GM19468 (cell line): Measurements from ENCODE around the gene JAGN1.
A peak's percentile ranks its signal among the peaks of the same experiment; 100 is the strongest.
"Not testable (repeated sequence)": the region's sequence is repeated elsewhere in the genome, so short reads cannot be mapped to it uniquely, and the experiment has no call there.

Experiments
- ATAC-seq: cut with Tn5 transposase; IDR thresholded peaks from one replicate; pipeline ENCODE4 v1.9.1; 2021; ENCODE audit warnings: mild to moderate bottlenecking, moderate library complexity, moderate number of reproducible peaks; ENCODE audit not compliant: unreplicated experiment; ENCODE audit errors: extremely low read depth

The JAGN1 gene

DNA sequence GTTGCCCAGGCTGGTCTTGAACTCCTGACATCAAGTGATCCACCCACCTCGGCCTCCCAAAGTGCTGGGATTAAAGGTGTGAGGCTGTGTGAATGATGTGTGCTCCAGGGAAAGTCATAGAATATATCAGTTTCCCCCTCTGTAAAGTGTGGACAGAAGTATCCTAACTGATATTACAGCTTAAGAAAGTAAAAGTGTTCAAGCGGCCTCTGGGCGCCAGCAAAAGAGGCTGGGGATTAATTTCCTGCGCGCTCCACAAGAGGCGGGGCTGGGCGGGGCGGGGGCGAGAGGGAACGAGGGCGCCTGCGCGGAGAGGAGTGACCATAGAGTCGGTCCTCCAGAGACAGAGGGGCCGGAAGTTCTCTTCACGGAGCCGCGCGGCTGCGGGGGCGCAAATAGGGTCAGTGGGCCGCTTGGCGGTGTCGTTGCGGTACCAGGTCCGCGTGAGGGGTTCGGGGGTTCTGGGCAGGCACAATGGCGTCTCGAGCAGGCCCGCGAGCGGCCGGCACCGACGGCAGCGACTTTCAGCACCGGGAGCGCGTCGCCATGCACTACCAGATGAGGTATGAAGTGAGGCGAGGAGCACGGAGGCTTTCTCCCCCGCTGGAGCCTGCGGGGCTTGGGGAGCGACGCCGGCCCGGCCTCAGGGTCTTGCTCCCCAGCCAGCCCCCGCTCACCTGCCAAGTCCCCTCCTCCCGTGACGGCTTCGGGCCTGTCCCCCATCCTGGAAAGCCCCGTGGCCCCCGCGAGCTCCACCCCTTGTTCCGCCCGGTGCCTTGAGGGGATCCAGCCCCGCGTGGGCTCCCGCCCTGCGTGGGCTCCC lies at the start of gene JAGN1:
Gene JAGN1 (plus strand): TSS at position 362 of the 823 bp plus-strand sequence. CDS start 113 bp downstream, at position 475.
- peak; percentile 51 for ATAC-seq

DNA sequence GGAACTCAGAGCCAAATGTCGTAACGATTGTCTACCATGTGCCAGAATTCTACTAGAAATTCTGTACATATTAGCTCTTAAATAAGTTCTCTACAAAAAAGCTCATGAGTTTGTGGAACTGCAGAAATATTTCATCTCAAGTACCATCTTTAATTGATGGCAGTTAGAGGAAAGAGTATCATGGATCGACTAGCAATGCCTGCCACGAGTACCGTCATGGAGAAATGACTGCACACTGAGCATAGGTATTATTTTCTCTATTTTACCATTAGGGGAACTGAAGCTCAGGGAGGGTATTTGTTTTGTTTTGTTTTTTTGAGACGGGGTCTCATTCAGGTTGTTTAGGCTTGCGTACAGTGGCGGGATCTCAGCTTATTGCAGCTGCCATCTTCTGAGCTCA lies 49.4 kb upstream of the JAGN1 start:
- no peak for ATAC-seq

DNA sequence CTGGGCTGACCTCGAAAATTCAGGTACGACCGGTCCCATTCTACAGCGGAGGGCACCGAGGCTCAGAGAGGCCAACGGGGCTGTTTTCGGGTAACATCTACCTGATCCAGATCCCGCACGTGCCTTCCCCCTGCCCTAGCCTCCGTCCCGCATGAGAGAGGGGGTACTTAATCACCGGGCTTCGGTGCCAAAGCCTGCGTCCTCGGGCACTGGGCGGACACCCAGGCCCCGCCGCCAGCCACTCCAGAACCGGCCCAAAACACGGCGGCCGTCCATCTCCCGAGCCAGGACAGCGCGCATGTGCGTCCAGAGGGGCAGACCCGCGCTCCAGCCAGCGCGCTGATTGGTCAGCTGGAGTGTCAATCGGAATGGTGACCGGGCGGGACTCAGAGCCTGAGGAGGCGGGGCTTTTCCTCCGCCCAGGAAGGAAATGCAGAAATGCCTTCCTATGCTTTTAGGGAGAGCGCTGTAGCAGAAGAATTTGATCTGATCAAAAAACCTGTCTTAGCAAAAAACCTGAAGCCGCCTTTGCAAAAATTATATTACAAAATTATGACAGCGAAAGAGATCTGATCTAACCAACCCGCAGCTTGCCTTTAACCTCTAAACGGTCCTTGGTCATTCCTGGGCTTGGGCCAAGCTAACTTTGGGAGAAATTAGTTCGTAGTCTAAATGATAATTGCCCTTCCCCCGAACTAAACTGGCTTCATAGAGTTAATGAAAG lies 46.5 kb upstream of the JAGN1 start, which contains the start of gene RPUSD3:
Gene RPUSD3 (minus strand): TSS at position 294 of the 724 bp plus-strand sequence. CDS start 18 bp downstream, at position 276.
- ATAC-seq = peak; percentile 98

DNA sequence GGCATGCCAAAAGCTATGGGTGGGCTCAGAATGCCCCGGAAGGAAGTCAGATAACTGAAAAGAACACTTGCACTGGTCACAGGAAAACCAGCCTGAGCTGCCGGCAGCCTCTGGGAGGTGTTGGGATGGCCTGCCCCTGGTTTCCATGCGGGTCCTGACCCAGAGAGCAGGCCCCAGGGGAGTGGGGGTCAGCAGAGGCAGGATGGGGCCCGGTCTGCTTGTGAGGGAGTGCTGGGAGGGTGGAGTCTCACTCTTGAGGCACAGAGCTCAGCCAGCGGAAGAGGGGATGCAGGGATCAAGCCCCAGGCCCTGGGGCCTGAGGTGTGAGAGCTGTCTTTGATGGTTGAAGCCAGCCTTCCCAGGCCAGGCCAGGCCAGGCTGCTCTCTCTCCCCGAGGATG lies 44.2 kb upstream of the JAGN1 start:
- ATAC-seq = no peak

DNA sequence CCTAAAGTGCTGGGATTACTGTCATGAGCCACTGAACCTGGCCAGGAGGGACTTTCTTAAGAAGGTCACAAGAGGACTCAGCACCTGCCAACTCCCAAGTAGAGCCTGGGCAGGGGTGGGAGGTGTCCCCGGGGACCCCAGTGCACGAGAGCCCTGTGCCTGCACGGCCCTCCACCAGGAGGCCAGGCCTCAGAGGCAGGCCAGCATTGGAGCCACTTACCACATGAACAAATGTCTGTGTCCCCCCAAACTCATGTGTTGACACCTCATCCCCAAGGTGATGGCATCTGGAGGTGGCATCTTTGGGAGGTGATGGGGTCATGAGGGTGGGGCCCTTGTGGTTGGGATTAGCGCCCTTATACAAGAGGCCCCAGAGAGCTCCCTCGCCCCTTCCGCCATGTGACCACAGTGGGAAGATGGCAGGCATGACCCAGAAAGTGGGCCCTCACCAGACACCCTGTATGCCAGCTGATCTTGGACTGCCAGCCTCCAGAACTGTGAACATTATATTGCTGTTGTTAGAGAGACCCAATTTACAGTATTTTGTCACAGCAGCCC lies 43.4 kb upstream of the JAGN1 start:
- ATAC-seq = no peak

DNA sequence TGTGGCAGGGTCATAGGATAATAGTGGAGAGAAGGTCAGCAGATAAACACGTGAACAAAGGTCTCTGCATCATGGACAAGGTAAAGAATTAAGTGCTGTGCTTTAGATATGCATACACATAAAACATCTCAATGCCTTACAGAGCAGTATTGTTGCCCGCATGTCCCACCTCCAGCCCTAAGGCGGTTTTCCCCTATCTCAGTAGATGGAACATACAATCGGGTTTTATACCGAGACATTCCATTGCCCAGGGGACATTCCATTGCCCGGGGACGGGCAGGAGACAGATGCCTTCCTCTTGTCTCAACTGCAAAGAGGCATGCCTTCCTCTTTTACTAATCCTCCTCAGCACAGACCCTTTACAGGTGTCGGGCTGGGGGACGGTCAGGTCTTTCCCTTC lies 42.5 kb upstream of the JAGN1 start:
- not testable (repeated sequence) for ATAC-seq

DNA sequence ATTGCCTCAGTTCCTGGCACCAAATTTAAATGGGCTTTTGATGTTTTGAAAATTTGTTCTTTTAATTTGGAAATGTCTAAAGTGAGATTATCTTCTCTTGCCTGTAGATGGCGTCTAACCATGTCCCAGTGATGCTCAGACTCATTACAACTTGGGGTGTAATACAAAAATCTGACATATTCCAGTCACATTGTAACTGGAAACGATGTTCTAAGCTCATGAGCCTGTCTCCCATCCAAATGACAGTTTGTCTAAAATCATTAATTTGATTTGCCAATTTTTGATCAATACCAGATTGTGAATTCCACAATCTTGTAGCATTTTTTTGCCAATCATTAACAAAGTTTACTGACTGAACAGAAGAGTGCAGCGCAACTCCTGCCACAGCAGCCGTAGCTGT lies 41.5 kb upstream of the JAGN1 start:
- not testable (repeated sequence) for ATAC-seq

DNA sequence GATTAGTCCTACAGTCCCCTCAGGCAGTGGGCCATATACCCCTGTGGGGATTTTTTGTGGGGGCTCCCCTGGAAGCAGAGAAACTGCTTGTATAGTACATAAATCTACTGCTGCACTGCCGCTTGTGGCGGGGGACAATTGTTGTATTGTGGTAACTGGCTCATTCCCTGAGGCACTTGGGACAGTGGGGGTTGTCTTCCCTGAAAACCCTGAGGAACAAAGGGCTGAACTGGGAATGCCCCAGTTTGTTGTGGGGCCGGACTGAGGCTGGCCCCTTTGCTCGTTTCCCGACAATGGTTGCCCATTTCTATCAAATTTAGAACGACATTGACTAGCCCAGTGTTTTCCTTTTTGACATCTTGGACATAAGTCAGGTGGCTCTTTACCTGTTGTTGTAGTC lies 39.0 kb upstream of the JAGN1 start:
- ATAC-seq = not testable (repeated sequence)

DNA sequence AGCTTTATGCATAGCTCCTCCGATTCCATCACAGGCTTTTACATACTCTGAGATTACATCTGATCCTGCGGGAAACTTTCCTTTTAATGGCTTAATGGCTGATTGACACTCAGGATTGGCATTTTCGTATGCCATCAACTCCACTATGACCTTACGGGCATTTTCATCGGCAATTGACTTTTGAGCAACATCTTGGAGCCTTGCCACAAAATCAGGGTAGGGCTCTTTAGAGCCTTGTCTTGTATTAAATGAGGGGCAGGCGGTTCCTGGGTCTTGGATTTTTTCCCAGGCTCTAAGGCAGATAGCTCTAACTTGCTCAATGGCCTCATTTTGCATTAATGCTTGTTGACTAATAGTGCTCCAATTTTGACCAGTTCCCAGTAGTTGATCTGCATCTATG lies 38.5 kb upstream of the JAGN1 start:
- ATAC-seq = not testable (repeated sequence)

DNA sequence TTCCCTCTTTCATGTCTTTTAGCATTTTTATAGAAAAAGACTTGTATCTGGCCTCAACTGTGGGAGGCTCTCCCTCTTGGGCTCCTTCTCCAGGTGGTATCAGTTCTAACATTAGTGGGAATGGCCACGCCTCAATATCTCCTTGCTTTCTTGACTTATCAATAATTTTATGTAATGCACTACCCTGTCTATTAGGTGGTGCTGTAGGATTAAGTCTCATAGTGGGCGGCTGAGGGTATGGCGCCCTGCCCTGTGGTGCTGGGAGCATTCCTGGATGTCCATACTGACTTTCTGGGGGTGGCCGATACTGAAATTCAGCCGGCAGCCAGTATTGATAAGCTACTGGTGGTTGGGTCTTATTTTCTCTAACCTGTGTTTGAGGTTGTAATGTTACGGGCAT lies 37.9 kb upstream of the JAGN1 start:
- ATAC-seq = no peak

DNA sequence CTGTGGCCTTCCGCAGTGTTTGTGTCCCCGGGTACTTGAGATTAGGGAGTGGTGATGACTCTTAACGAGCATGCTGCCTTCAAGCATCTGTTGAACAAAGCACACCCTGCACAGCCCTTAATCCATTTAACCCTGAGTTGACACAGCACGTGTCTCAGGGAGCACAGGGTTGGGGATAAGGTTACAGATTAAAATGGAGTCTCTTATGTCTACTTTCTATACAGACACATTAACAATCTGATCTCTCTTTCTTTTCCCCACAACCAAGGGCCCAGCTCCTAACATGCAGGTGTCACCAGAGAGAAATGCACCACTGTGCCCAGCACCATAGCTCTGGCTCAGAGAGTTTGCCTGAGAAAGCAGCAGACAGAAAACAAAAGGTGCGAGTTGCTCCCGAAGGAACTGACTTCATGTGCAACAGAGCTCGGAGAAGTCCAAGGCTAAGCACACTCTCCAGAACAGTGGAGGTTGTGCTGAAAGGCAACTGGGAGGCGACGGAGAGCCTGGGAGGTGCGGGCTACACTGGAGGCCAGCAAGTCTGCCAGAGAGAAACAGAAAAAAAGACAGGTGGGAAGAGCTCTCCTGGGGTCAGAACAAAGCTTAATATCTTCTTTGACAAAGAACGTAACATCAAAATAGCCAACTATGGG lies 36.0 kb upstream of the JAGN1 start:
- ATAC-seq = not testable (repeated sequence)

DNA sequence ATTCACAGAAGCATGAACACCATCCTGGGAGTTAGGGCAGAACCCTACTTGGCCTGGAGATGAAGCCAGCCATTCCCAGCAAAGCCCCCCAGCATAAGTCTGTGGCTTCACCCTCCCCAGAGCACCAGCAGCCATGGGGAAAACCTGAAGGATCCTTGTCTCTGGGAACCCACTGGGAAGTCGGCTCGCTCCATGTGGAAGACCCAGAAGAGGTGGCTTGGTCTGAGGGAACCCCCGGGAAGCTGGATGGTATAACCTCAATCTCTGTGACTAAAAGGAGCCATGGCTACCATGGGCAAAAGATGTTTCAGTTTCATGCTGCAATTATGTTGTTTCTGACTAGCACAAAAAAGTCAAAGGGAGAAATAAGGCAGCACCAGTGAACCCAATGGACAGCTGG lies 34.8 kb upstream of the JAGN1 start:
- ATAC-seq = no peak

DNA sequence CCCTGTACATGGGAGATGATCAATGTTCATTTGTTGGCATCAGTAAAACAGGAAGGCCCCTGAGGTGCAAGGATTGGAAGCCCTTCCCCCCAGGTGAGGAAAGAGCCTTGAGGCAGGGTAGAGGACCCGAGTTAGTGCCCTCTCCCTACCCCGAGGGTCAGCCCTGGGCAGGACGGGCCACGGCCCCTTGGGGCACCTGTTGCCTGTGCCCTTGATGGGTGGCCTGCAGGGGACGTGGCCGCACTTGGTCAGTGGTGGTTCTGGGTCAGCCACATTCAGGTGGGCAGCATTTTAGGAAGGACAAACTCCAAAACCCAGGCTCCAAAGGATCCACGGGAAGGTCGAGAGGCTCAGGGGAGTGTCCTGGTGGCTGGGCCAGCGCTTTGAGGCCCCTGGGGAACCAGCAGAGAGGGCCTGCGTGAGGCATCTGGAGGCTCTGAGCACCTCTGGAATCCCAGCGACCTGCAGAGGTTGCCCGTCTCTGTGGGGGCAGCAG lies 30.8 kb upstream of the JAGN1 start:
- ATAC-seq = no peak

DNA sequence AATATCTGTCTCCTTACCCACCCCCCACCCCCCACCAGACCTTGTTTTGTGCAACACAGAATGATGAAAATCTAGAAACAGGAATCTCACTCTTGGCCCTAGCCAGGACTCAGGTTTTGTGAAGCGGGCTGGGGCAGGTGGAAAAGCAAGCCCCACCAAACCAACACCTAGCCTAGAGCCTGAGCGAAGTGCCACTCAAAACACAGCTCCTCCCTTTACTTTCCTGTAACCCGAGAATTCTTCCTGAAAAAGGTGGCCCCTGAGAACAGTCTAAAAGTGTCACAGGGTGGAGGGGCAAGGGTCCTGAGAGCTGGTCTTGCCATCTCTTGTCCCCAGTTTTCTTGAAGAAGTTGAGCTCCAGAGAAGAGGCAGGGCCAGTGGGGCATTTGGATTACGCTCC lies 29.2 kb upstream of the JAGN1 start:
- no peak for ATAC-seq

DNA sequence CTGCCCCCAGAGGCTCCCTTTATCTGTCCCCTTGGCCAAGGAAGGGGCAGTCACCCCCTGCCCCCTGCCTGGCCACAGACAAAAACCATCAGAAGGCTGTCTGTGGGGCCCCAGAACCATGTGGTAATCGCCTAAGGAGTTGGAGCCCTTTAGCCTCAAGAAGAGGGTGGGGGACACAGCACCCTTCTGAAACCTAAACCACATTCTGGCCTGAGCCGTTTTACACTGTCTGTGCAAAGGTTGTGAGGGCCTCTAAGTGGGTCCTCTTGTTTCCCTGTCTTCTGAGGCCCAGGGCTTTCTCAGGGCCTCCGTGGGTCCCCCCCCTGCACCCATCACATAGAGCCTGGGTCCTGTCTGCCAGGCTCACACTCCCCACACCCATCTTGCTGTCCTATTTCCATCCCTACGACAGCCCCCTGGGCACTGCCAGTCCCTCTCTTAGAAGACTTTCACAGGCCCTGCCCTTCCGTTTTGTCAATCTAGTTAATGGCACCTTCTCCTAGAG lies 28.7 kb upstream of the JAGN1 start:
- ATAC-seq = no peak

DNA sequence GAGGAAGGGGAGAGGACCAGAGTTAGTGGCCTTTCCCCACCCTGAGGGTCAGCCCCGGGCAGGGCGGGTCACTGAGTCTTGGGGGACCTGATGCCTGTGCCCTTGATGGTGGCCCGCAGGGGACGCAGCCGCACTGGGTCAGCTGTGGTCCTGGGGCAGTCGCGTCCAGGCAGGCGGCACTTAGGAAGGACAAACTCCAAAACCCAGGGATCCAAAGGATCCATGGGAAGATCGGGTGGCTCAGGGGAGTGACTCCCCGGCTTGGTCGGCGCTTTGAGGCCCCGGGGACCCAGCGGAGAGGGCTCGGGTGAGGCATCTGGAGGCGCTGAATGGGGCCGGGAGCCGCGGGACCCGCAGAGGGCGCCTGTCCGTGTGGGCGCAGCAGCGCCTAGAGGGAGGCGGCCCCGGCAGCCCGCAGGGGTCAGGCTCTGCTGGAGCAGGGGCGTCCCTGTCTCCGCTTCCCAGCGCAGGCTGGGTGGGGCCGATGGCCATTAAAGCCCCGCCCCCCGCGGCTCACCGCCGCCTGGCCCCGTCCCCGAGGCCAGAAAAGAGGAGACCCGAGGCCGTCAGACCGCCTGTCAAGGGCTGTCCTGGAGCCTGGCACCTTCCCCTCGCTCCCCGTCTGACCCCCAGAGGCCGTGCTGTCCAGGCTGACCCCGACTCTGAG lies 27.9 kb upstream of the JAGN1 start:
- no peak for ATAC-seq

DNA sequence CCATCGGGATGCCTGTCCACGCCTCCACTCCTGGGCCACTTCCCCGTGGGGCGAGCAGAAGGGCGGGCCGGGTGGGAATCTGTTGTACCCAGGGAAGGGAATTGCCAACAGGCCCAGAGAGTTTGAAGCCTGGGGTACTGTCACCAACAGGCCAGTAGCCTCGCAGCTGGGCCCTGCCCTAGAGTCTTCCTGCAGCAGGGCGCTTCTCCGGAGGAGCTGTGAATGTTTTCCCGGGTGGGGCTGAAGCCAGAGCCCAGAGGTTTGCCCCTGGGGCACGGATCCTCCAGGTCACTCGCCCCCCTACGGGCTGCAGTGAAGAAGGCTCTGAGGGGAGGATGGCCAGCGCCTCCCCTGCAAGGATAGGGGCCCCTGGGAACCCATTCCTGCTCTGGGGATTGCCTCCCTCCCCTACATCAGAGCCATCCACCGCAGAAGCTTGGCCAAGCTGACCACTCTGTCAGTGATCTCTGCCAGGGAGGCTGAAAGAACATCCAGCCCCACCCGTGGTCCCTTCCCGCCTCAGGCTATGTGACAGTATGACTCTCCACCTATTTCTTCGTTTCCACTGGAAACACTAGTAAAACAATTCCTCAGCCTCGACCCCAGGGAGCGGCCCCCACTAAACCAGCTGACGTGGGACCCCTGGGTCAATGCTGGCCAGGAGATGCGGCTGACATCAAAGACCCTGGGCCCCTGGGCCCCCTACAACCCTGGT lies 27.2 kb upstream of the JAGN1 start:
- no peak for ATAC-seq

DNA sequence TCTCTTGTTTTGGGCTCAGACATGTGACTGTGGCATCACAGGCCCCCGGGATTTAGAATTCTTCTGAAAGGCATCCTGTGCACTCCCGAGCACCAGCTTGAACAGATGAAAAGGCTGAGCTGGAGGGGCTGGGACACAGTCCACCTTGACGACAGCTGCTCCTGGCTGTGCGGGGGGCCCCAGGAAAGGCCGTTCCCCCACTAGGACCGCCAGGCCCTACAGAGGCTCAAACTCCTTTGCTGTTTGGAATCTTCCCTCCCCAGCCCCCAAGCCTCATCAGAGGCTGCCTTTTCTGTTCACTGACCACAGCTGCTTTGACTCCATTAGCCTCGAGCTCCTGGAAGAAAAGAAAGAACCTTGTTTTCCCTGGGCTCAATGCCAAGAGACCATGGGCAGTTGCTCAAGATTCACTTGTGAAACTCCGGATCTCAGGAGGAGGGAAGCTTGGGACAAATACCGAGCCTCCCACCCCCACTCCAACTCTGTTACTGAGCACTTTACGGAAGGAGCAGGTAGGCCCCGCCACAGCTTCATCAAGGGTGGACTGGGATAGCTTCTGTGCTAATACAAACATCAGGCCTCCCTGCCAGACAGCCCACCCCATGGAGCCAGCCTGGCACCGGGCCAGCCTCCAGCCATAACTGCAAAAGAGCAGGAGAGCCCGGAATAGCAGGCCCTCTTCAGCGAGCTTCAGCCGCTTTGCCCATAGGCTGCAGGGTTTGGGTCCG lies 26.0 kb upstream of the JAGN1 start:
- ATAC-seq = no peak
